GM21367 (cell line): ENCODE data around the gene SLC4A2.
"Not testable (repeated sequence)": the region's sequence is repeated elsewhere in the genome, so short reads cannot be mapped to it uniquely, and the experiment has no call there.

Source experiments
- ATAC-seq: cut with Tn5 transposase; IDR thresholded peaks from one replicate; pipeline ENCODE4 v1.9.1; 2021; ENCODE audit not compliant: unreplicated experiment

SLC4A2 gene

GRCh38 chr7:151059367-151060112 is at the start of gene SLC4A2:
SLC4A2 (plus strand) TSS chr7:151059589; CDS start chr7:151061988, 2,399 bp downstream.
- ATAC-seq: peak; percentile 31

DNA sequence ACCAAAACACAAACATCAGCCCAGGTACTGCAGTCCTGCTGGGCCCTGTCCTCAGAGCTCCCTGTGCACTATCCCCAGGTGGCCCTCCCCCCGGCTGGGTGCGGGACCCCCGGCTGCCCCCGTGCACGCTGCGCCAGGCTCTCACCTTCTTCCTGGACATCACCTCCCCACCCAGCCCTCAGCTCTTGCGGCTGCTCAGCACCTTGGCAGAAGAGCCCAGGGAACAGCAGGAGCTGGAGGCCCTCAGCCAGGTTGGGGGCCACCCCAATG is 49.4 kb upstream of the SLC4A2 start:
- ATAC-seq: no peak

- no peak for ATAC-seq
Measured at GRCh38 chr7:151010307-151011096, 48.9 kb upstream of the SLC4A2 start.

DNA sequence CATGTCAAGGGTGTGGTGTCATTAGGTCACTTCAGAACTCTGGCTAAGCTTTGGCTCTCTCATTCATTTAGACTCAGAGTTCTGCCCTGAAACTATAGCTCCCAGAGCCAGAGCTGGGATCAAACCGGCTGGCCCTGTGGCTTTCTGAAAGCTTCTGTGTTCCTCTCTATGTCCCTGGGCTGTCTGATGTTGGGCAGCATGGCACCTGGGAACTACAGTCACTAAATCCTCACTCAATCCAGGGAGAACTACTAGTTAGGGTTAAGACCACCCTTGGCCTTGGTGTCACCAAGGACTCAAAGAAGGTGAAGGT is 48.3 kb upstream of the SLC4A2 start:
- no peak for ATAC-seq

GRCh38 chr7:151011616-151012015 is 47.8 kb upstream of the SLC4A2 start:
- not testable (repeated sequence) for ATAC-seq

DNA sequence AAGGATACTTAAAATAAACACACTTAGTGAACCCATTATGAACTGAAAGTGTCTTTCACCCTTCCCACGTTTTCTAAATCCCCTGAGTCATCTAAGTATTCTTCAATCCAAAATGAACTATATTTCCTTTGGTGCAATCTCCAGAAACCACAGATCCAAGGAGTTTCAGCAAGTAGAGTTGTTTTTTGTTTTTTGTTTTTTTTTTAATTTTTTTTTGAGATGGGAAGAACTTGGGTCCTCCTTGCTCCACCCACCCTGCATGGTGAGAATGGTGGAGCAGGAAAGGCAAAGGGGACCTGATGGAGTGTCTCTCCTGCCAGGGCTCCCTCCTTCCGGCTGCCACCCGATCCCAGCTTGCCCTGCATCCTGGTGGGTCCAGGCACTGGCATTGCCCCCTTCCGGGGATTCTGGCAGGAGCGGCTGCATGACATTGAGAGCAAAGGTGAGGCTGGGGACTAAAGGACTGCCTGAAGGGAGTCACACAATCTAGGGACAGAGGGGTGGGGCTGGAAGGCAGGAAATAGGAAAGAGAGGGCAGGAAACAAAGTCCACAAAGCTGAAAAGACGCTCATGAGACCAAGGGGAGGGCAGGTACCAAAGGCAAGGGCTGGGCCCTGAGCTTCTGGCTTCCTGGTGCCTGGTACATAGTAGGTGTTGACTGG is 47.2 kb upstream of the SLC4A2 start:
- ATAC-seq: no peak

DNA sequence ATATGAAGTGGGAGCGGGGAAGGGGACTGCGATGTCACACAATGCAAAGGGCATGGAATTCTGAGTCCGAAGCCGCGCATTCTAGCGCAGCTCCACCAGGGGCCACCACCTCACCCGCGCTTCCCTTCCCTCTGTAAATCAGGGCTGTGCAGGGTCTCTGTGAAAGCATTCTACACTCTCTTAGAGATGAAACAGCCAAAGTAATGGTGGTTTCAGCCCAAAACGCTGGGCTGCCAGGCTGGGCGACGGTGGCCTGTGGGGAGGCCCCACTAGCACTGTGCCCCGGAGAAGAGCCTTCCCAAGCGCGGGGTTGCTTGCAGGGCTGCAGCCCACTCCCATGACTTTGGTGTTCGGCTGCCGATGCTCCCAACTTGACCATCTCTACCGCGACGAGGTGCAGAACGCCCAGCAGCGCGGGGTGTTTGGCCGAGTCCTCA is 46.5 kb upstream of the SLC4A2 start:
- ATAC-seq: no peak

DNA sequence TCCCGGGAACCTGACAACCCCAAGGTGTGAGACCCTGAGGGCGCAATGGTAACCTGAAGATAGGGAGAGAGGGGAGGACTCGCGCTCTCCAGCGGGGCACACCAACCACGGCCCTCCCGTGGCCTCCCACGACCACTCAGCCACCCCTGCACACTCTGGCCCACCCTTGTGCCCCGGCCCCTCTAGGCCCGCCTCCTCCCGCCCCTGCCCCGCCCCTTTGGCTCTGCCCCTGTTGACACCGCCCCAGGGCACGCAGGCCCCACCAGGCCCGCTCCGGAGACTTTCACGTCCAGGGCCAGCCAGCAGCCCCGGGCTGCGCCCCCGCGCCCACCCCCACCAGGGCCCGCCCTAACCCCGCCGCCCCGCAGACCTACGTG is 46.0 kb upstream of the SLC4A2 start:
- ATAC-seq: no peak

DNA sequence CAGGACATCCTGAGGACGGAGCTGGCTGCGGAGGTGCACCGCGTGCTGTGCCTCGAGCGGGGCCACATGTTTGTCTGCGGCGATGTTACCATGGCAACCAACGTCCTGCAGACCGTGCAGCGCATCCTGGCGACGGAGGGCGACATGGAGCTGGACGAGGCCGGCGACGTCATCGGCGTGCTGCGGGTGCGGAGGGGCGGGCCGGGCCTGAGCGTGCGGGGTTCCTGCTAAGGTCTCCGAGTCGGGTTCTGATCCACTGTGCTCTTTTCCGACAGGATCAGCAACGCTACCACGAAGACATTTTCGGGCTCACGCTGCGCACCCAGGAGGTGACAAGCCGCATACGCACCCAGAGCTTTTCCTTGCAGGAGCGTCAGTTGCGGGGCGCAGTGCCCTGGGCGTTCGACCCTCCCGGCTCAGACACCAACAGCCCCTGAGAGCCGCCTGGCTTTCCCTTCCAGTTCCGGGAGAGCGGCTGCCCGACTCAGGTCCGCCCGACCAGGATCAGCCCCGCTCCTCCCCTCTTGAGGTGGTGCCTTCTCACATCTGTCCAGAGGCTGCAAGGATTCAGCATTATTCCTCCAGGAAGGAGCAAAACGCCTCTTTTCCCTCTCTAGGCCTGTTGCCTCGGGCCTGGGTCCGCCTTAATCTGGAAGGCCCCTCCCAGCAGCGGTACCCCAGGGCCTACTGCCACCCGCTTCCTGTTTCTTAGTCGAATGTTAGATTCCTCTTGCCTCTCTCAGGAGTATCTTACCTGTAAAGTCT is 45.5 kb upstream of the SLC4A2 start:
- peak; percentile 56 for ATAC-seq

- no peak for ATAC-seq
Measured at GRCh38 chr7:151014950-151015349, 44.4 kb upstream of the SLC4A2 start.

- ATAC-seq: no peak
Measured at GRCh38 chr7:151015967-151016366, 43.4 kb upstream of the SLC4A2 start.

DNA sequence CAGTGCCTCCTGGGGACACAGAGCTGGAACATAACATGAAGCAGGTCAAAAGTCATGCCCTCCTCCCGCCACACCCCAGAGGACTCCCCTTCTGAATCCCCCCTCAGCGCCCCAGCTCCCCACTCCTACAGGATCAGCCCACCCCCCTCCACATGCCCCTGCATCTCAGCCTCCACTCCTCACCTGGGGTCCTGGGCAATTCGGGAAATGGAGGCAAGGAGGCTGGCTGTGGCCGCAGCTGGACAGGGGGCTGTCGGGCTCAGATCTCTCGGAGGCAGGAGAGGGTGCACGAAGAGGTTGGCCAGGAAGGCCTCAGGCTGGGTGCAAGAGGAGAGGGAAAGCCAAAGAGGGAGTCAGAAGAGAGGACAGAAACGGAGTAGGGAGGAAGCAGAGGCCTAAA is 42.9 kb upstream of the SLC4A2 start:
- ATAC-seq: no peak

GRCh38 chr7:151016942-151017341 is 42.4 kb upstream of the SLC4A2 start:
- ATAC-seq: no peak

DNA sequence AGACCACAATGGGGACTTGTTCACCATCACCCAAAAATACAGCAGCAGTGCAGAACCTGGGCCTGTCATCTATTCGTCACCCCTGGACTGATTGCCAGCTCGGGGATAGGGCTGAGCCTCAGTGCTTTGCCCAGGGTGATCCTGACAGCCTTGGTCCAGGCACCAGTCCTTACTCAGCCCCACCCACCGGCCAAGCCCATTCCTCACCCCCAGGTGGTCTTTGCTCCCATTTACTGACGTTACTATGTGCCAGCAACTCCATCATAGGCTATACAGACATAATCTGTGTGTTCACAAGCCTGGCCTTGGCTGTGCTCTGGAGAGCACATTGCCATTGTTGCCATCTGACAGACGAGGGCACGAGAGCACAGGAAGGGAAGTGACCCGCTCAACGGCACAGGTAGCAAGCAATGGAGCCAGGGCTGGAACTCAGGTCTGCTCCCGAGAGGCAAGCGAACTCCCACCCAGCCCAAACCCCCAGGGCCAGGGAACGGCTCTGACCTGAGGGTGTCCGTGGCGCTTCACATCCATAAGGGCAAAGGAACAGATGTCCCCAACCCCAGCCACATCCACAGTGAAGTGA is 41.9 kb upstream of the SLC4A2 start:
- ATAC-seq: no peak

- ATAC-seq: no peak
Measured at GRCh38 chr7:151017953-151018420, 41.4 kb upstream of the SLC4A2 start.

- ATAC-seq: no peak
Measured at GRCh38 chr7:151018421-151019129, 40.8 kb upstream of the SLC4A2 start.

DNA sequence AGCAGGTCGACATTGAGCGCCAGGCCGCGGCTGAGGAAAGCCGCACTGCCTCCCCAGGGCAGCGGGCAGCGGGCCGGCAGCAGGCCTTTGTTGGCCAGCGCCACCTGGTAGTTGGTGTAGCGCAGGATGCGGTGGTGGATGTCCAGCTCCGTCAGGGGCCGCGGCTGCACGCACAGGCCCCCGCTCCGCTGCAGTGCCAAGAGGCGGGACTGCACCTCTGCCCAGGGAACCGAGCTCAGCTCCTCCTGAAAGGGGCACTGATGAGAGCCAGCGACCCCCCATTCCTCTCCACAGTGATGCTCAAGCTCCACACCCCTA is 40.3 kb upstream of the SLC4A2 start:
- ATAC-seq: no peak

DNA sequence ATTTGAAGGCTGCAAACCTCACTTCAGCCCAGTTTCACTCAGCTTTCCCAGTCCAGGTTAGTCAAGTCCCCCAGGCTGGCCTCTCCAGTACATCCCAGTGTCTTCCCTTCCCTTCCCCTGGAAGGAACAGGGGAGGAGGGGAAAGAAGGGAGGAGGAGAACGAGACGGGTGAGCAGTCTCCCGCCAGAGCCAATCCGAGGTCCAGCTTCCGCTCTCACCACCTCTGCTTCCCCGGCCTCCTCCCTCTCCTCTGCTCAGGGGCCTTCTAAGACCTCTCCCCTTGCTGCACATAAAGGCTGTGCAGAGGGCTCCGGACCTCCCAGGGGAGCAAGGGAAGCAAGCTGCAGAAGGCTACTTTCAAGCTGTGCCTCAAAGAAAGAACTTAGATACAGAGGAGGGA is 39.2 kb upstream of the SLC4A2 start:
- ATAC-seq: no peak

- ATAC-seq: no peak
Measured at GRCh38 chr7:151023232-151023631, 36.2 kb upstream of the SLC4A2 start.

GRCh38 chr7:151024435-151025056 is 34.8 kb upstream of the SLC4A2 start, which contains the start of gene ATG9B:
ATG9B (minus strand) TSS chr7:151024494; CDS start chr7:151024423, 71 bp downstream.
- ATAC-seq: no peak
